Subcutaneous preadipocyte (primary cell): ENCODE measurements around the gene MARCKSL1. TPM values are rescaled to one million over a fixed set of nuclear protein-coding genes. Genes with fewer than 3 reads are reported as not detected.

Experiments used
- small RNA-seq: library from RNA; depleted of rRNA; stranded (forward); fragments of <200 nt; gene quantifications from one replicate; pipeline ENCODE3, GENCODE V24; 2012
- total RNA-seq: library from RNA; depleted of rRNA; stranded (reverse); fragments of >200 nt; gene quantifications from 2 replicates; pipeline ENCODE4 v1.2.3, GENCODE V29; 2012

The MARCKSL1 gene, protein sequence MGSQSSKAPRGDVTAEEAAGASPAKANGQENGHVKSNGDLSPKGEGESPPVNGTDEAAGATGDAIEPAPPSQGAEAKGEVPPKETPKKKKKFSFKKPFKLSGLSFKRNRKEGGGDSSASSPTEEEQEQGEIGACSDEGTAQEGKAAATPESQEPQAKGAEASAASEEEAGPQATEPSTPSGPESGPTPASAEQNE
- 1.6 and 2.6 TPM in 2 replicates for total RNA-seq

DNA sequence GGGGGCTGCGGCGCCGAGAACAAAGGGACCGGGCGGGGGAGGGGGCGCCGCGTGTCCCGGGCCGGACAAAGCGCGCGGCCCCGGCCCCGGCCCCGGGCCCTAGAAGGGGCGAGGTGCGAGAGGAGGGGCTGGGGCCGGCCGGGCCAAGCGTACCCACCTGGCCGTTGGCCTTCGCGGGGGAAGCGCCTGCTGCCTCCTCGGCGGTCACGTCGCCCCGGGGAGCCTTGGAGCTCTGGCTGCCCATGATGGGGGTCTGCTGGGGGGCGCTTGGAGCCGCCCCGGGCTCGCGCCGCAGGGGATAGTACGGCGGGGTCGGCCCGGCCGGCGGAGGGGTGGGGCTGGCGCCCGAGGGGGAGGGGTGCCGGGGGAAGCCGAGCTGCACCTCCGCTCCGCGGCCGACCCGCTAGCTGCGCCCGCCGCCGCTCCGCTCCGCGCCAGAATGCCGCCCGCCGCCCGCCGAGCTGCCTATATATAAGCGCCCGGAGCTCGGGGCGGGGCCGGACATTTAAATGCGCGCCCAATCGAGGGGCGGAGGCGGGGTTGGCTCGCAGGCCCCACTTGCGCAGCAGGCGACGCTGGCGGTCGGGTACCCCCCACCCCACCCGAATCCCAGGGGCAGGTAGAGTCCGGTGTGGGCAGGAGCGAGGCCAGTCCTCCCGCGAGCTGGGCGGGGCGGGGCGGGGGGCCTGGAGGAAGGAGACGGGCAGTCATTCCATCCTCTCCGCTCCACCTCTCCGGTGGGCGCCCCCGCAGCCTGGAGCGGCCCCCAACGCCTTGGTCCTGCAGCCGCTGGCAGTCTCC, at the start of gene MARCKSL1:
Gene MARCKSL1, minus strand, starts transcription at position 444 of the 801 bp plus-strand sequence. Its CDS starts 200 bp downstream, at position 244.

DNA sequence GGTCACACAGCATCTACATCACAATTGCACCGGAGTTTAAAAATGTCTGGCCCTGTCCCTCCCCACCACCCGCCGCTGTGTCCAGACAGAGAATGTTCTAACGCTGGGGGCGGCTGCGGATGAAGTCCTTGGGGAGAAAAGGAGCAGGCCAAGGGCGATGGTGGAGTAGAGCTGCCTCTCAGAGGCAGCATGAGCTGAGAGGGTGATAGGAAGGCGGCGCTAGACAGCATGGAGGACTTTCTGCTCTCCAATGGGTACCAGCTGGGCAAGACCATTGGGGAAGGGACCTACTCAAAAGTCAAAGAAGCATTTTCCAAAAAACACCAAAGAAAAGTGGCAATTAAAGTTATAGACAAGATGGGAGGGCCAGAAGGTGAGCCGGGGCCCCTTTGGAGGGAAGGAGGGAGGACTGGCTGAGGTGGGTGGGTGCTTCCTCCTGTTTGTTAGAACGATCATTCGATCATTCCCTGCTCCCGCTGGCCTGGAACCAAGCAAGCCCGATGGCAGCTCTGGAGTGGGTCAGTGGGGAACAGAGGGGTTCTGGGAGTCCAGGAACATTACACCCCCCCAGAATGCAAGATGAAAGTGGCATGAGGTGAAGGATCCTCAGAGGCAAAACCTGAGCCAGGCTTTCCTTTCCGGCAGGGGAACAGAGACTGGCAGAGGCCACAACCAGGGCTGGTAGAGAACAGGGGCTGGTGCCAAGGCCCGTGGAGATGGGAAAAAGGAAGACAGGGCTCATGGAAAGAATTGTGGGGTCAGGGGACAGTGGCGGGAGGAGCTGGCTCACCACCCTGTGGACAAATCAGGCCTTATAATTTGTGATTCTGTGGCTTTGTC, 26.7 kb upstream of the MARCKSL1 start, which contains the start of the genes FAM229A and TSSK3:
Gene FAM229A, minus strand, starts transcription at position 12 of the 840 bp plus-strand sequence. CDS start 394 bp downstream, outside the sequence.
Gene TSSK3, plus strand, starts transcription at position 66 of the 840 bp plus-strand sequence. Its CDS starts 163 bp downstream, at position 229.

DNA sequence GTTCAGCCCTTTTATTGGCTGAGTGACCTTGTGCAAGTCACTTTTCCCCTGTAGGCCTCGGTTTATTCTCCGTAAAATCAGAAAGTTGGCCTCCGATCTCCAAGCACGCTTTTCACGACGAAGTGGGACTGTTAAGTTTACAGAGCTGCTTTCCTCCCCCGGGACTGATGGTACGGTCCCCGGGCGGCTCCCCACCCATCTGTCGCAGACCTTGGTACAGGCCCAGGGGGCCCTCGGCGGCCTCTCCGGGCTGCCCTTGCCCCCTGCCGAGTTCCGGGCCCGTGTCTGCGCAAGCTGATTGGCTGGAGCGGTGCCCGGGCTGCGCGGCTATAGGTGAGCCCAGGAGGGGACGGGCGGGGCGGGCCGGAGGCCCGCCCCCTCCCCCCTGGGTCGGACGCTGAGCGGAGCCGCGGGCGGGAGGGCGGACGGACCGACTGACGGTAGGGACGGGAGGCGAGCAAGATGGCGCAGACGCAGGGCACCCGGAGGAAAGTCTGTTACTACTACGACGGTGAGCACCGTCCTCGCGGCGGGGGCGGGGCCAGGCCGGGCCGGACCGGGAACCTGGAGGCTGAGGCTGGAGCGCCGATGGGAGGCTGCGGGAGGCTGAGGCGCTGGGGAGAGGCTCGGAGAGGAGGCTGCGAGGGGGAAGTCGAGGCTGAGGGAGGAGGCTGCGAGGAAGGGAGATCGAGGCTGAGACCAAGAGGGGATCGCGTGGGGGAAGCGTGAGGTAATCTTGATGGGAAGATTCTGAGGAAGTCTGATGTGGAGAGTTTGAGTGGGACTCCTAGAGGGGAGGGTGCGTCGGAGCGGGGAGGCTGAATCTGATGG, 44.1 kb downstream of the MARCKSL1 start, which contains the start of gene HDAC1:
Gene HDAC1, plus strand, starts transcription at position 376 of the 831 bp plus-strand sequence. Its CDS starts 87 bp downstream, at position 463.

Small RNA genes lying within 50 kb of the gene (small RNA-seq; reads per million reads assigned to genes)
- not detected for gene RF00019

Other genes with a start within 250 kb of the MARCKSL1 start
- 39.3 and 61.2 TPM in 2 replicates for gene KPNA6, start 228.2 kb downstream of the MARCKSL1 start, total RNA-seq
- gene TXLNA, start 156.6 kb downstream of the MARCKSL1 start, total RNA-seq, result 75.7 and 82.9 TPM in 2 replicates
- gene CCDC28B, start 135.6 kb downstream of the MARCKSL1 start, total RNA-seq, result 7.3 and 8.4 TPM in 2 replicates
- 1.1 and 2.0 TPM in 2 replicates for gene IQCC, start 130.6 kb downstream of the MARCKSL1 start, total RNA-seq
- not detected in 2 replicates for gene DCDC2B, start 127.1 kb downstream of the MARCKSL1 start, total RNA-seq
- 16.5 and 17.2 TPM in 2 replicates for gene TMEM234, start 113.9 kb downstream of the MARCKSL1 start, total RNA-seq
- gene EIF3I, start 113.8 kb downstream of the MARCKSL1 start, total RNA-seq, result 290 and 329 TPM in 2 replicates
- 0.39 and 1.1 TPM in 2 replicates for gene FAM167B, start 89.0 kb downstream of the MARCKSL1 start, total RNA-seq
- not detected in 2 replicates for gene LCK, start 85.0 kb downstream of the MARCKSL1 start, total RNA-seq
- 32.3 and 44.0 TPM in 2 replicates for gene HDAC1, start 44.1 kb downstream of the MARCKSL1 start, total RNA-seq
- gene FAM229A, start 26.3 kb upstream of the MARCKSL1 start, total RNA-seq, result 1.4 and 1.8 TPM in 2 replicates
- gene TSSK3, start 26.3 kb upstream of the MARCKSL1 start, total RNA-seq, result 1.1 and 1.2 TPM in 2 replicates
- gene BSDC1, start 58.2 kb upstream of the MARCKSL1 start, total RNA-seq, result 38.3 and 38.9 TPM in 2 replicates
- gene ZBTB8B, start 128.8 kb upstream of the MARCKSL1 start, total RNA-seq, result under 0.01 TPM in 1 of 2 replicates, not detected in the other
- 4.3 and 4.8 TPM in 2 replicates for gene ZBTB8A, start 203.2 kb upstream of the MARCKSL1 start, total RNA-seq